HG03442 (cell line): ENCODE data around the gene COL13A1.

Source experiments
- ATAC-seq: cut with Tn5 transposase; IDR thresholded peaks from one replicate; pipeline ENCODE4 v1.9.1; 2021; ENCODE audit warnings: mild to moderate bottlenecking, moderate library complexity; ENCODE audit not compliant: unreplicated experiment

Gene COL13A1

DNA sequence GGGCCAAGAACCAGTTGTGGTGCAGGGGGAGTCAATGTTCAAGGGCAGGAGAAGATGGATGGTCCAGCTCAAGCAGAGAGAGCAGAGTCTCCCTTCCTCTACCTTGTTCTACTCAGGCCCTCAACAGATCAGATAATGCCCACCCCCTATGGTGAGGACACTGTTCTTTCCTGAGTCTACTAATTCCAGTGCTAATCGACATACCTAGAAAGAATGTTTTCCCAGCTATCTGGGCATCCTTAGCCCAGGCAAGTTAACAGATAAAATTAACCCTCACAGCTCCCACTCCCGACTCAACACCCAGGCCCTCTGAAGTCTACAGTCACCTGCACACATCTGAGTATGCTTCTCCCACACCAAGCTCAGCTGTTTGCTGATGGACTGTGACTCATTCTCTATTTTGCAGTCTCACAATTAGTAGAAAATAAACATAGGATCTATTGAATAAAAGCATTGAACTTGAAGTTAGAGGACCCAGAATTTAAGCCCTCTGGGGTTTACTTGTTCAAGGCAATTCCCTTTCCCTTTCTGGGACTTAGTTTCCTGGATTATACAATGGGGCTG, 17.1 kb downstream of the COL13A1 start:
- ATAC-seq: no peak

DNA sequence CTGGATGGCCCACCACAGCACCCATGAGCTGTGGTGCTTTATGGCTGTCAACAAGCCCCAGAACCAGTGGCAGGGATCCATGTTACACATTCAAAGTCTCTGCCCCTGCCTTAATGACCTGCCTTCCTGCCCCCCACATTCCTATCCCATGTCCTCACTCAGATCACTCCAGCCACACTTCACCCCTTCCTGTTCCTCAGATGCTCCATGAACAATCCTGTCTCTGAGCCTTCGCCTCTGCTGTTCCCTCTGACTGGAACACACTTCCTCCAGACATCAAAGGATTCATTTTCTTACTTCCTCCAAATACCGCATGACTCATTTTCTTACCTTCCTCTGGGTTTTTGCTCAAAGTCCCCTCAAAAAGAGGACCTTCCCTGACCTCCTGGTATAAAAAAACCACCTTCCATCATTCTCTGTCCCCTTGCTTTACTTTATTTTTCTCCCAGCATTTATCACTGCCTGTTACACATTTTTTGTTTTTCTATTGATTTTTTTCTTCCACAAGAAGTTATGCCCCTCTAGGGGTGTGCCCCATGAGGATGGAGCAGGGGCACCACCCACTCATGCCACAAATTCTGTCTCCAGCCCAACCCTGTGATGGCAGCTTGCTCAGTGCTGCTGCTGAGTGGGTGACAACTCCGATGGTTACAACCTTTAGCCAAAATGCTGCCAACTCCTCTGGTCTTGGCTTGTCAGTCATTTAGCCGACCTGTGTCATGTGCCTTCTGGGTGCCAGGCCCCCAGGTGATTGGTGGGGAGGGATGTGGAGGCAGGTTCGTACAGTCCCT, 18.2 kb downstream of the COL13A1 start:
- ATAC-seq: no peak

DNA sequence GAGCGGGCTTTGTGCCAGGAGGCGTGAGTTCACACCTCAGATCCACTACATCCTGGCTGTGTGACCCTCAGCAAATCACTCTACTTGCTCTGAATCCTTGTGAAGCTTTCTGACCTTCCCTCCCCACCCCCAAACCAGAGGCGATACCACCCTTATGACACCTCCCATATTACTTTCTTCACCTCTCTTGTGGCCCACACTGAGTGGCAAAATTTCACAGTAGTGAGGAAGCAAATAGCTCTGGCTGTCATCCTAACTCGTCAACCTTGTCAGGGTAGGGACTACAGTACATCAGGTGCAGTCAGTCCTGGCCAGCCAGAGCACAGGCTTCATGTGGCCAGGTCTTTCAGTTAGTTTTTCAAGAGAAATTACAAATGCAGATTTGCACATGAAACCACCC, 19.1 kb downstream of the COL13A1 start:
- ATAC-seq: no peak

DNA sequence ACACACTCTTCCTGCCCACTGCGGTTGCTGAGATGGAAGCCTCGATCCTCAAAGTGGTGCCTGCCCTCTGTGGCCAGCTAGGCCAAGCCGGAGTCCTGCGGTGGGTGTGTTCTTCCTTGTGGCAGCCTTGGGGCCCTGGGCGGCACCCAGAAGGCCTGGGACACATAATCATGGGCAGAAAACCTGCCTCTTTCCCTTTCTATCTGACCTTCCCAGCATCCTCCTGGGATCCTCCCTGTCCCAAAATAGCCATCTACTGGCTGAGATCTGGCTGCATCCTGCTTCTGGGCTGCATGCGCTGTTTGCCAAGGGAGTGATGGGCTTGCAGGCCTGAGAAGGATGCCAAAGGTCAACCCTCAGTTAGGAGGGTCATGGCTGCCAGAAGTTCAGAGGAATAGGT, 23.9 kb downstream of the COL13A1 start:
- no peak for ATAC-seq

DNA sequence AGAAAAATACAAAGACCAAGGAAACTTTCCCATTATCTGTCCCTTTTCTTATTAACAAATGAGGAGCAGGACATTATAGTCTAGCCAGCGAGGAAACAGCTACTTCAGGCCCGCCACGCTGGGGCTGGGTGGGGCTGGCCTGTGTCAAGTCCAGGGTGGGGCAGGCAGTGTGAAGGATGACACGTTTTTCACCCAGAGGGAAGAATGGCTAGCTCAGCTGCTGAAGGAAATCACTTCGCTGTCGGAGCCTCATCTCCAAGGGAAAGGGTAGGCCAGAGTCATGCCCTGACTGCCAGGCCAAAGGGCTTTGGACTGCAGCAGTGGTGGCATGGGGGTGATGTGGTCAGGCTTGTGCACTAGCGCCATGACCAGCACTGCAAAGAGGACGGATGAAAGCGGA, 24.4 kb downstream of the COL13A1 start:
- no peak for ATAC-seq

DNA sequence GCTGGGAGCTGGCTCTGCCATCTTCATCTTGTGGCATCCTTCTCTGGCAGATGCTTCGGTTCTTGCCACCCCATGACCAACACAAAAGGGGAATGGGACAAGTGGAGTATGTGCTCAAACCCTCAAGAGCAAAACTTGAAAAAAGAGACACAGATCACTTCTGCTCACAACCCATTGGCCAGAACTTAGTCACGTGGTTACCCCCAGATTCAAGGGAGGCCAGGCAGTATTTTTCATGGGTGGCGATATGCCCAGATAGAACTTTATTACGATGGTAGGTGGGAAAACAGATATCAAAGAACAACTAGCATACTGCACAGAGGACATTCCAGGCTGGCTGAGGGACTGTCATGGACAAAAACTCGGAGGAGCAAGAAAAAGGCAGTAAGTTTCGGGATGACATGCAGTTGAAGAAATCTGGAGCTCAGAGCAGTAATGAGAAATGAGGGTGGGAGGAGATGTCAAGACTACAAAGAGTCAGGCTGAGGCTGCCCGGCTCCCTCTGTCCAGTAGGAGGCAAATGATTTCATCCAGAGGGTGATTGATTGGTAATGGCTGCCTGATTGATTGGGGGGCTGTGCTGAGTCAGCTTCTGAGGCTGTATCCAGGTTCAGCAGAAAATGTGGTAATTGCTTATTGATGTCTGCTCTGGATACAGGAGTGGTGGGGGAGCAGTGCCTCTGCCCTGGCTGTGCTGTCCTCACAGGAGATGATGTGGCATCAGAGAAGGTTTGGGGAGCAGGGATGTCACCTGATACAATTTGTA, 25.3 kb downstream of the COL13A1 start:
- no peak for ATAC-seq

DNA sequence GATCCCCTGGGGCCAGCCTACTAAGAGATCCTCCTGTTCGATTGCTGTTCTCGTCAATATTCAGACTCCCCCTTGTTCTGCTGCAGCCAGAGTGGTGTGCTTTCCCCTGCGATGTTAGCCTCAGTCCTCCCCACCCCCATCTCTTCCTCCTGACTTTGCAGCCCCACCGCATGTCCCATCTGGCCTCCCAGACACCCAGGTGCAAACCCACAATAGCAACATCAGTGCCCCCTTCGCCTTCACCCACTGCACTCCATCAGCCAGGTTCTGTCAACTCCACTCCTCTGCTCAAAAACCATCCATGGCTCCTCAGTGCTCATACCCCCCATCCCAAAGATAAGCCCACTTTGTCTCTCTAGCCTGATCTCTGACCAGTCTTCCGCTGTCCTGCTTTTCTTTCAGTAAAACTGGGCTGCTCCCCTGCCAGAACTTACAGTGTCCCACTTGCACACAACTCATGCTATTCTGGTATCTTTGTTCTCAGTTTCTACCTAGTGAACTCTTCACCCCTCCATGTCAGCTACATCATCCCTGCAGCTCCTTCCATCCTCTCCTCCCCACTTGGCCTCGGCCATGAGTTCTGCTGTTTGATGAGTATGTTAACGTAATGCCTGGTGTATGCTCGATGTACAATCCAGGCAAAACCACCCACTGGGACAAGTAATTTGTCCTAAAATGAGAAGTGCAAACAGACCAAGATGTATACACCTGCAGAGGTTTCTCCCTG, 26.6 kb downstream of the COL13A1 start:
- no peak for ATAC-seq

DNA sequence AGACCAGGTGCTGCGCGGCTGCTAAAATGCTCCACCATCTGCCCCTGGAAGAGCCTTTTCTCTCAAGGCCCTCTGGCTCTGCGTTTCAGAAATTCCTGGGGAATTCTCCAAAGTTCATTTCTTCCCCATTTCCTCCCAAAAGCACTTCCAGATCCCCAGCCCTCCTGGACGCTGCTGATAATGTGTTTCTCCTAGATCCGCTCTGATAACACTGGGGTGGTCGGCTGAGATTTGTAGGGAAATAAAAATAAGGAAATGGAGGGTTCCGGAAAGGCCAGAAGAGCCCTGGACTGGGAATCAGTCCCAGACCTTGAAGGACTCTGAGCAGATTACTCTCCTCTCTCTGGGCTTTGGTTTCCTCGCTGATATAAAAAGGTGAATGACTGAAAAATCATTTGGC, 28.1 kb downstream of the COL13A1 start:
- no peak for ATAC-seq

DNA sequence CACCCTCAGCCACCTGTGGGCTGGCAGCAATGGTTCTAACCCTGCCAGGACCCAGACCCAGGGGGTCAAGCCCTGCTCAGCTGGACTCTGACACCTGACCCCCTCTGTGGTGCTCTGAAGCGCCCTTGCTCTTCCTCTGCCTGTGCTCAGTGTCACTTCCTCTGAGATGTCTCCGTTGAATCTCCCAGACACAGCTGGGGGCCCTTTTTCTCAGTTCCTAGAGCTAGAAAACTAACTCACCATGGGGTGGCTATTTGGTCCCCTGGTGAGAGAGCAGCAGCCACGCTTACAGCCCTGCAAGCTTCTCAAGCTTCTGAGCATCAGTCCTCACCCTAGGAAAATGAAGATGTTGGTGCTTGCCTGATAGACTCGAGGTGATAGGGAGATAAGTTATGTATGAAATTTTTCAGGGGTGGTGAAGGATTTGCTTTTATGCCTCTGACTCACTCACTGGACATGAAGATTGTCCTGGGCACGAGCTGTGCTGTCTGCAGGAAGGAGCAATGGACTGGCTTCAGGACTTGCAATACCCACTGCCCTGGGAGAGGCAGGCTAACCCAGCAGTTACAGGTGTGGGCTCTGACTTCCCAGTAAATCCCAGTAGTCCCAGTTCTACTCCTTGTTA, 29.6 kb downstream of the COL13A1 start:
- no peak for ATAC-seq

DNA sequence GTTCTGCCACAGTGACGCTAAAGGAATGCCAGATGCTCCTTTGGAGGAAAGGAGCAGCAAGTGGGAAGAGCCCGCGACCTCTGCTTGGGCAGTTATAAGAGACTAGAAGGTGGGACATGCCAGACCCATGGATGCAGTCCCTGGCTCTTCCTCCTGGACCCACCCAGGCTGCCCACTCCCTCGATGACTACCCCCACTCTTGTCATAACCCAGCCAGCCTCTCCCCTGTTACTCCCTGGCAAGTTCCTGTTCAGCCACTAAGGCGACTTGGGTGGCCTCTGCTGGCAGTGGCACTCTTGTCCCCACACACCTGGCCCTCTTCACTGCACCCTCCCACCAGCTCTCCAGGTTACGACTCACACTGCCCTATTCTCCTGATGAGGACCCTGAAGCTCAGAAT, 33.5 kb downstream of the COL13A1 start:
- no peak for ATAC-seq

DNA sequence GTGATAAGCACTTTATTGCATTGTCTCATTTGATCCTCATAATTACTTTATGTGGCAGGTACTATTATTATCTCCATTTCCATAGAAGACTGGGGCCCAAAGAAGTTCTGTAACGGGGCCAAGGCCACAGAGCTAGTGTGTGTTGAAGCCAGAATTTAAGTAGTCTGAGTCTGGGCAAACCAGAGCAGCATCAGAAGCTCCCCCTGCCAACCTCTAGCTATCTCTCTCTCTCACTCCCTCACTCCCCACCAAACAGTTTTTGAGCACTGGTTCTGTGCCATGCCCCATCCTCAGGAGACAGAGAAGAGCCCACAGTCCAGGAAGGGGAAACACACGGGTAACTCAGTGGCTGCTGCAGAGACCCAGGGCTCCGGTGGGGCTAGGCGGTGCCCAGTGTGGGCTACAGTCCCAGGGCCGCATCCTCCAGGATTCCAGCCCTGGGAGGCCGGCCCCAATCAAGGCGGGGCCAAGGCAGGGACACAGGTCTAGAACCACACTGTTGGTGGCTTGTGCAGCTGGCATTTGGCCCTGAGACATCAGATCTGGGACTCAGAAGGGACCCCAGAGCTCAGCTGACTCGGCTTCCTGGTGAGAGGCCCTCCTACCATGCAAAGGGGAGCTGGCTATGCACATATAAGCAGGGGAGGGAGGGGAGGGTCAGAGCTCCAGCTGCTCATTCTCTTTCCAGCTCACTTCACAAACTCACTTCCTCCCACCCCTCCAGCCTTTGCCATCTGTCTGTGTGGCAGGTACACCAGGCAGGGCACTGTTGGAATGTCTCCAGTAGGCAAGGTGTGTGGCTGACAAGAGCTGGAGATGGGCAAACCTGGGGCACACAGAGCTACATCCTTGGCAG, 34.4 kb downstream of the COL13A1 start:
- no peak for ATAC-seq

DNA sequence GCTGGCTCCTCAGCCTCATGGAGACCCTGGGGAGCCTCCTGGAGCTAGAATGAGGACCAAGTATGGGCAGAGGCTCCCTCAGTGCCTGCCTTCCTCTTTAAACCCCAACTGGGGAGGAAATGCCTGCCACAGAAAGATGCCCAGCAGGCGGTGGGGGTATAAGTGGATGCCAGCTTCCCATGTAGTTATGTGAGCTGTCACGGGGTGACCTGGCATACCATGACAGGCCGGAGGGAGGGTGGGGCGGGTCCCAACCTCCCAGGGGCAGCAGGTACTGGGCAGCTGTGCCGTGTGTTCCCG, 35.0 kb downstream of the COL13A1 start:
- no peak for ATAC-seq

DNA sequence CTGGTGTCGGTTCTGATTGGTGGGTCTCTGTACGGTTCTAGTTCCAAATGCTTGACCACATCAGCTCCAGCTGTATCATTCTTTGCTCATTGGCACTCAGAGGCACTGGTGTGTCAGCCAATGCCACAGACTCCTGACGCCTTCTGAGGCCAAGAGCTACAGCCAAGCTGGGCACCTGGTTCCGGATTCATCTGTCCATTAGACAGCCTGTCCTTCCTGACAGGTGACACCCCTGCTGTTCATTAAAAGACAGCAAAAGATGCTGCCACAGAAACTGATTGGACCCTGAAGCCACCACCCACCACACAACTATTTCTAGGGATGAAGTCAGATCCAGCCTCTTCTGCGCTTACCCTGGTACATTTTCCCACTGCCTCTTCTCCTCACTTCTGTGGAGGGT, 35.6 kb downstream of the COL13A1 start:
- ATAC-seq: no peak

DNA sequence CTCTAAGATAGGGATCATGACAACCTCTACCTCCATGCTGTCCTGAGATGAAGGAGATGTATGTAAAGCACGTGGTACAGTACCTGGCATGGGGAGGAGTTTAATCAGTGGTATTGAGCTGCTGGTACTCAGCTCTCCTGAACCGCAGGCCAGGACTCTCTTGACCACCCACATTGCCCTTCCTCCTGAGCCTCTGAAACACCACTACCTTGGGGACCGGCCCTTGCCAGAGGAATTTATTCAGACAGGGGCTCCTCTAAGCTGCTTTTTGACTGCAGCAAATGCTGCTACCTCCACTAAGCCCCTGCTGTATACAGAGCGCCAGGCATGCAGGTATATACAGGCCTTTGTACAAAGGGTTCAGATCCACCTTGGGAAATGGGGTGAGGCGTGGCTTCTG, 36.7 kb downstream of the COL13A1 start:
- no peak for ATAC-seq

DNA sequence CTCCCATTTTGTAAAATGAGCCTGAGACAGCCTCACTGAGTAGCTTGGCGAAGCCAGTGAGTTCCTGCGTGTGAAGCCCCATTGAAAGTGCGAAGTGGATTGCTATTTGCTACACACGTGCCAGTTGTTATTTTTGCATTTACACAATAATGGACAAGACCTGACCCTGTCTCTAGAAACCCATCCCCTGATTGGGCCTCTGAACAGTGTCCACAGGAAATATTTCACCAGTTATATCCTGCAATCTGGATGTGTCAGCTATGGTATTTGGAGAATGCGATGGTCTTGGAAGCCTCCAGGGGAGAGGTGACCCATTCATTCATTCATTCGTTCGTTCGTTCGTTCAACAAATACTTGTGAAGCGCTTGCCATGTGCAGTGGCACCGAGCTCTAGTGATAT, 37.1 kb downstream of the COL13A1 start:
- ATAC-seq: no peak

DNA sequence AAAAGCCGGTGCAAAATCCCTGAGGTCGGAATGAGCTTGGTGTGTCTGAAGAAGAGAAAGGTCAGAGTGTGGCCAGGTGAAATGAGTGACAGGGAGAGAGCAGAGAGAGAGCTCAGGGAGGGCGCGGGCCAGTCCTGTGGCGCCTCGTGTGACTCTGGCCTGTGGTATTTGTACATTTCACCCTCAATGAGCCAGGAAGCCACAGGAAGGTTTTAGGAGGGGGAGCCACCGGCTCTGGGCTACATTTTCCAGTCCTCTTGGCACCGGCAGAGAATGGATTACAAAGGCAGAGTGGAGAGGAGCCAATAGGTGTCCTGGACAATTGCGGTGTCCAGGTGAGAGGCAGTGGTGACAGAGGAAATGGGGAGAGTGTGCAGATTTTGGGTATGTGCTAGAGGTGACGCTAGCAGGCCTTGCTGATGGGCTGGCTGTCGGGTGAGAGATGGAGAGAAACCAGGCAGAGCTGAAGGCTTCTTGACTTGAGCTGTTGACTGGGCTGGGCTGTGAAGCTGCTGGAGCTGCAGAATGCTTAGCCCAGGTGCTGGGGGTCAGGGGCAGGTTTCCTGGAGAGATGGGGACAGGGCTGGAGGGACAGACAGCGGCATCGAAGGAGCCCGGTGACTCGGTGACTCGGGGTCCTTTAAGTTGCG, 38.1 kb downstream of the COL13A1 start:
- ATAC-seq: no peak

DNA sequence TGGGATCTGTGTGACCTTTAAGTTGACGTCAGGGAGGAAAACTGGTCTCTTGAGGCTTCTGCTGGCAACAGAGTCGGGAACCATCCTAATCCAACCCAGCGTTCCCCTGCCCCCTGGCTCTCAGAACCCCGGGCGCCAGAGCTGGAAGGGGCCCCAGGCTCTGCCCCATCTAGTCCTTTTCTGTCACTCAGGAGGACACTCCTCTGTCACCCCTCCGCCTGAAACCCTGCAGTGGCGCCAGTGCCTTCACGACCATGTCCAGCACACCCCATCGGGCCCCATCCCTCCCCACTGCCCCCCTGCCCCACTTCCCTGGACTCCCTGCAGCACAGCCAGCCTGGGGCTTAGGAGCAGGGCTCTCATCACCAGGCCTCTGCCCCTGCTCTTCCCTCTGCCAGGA, 39.1 kb downstream of the COL13A1 start:
- no peak for ATAC-seq

DNA sequence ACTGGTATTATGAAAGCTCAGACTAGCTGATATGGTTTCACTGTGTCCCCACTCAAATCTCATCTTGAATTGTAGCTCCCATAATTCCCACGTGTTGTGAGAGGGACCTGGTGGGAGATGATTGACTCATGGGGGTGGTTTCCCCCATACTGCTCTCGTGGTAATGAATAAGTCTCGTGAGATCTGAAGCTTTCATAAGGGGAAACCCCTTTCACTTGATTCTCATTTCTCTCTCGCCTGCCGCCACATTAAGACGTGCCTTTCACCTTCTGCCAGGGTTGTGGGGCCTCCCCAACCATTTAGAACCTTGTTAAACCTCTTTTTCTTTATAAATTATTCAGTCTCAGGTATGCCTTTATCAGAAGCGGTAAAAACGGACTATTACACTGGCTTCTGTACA, 40.3 kb downstream of the COL13A1 start:
- ATAC-seq: no peak

DNA sequence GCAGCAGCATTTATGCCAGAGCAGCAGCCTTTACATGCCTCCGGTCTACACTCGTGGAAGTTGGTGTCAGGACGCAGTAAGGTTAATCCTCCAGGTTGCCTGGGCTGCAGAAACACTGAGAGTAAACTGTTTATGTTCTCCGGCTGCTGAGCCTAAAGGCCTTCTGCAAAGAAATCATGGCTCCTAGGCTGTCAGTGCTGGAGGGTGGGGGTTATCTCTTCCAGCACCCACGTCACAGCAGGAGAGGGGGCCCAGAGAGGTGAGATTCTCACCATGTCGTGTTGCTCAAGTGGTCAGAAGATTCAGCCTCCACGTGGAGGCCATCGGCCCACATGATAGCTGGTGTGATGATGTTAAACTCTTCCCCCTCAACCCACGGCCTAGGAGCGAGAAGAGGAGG, 41.2 kb downstream of the COL13A1 start:
- no peak for ATAC-seq

DNA sequence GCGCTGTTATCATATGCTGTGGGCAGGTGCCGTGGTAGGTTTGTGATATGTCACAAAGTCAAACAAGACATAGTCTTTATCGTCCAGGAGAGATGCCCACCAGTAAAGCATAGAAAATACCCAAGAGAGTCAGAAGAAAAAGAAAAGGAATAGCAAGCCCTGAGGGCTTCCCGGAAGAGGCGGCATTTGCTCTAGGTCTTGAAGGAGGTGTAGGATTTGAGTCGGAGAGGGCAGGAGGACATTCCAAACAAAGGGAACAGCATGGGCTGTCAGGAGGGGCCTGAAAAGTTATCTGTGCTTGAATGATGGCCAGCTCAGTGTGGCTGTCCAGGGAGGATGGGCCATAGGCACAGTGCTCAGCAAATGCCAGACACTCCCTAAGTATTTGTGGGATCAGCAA, 42.2 kb downstream of the COL13A1 start:
- no peak for ATAC-seq
